HG03103 (cell line): ENCODE data around the gene TTC24.
"Not testable (repeated sequence)": the region's sequence is repeated elsewhere in the genome, so short reads cannot be mapped to it uniquely, and the experiment has no call there.

Source experiments
- ATAC-seq: cut with Tn5 transposase; IDR thresholded peaks from one replicate; pipeline ENCODE4 v1.9.1; 2021; ENCODE audit warnings: low read depth; ENCODE audit not compliant: unreplicated experiment

The TTC24 gene

DNA sequence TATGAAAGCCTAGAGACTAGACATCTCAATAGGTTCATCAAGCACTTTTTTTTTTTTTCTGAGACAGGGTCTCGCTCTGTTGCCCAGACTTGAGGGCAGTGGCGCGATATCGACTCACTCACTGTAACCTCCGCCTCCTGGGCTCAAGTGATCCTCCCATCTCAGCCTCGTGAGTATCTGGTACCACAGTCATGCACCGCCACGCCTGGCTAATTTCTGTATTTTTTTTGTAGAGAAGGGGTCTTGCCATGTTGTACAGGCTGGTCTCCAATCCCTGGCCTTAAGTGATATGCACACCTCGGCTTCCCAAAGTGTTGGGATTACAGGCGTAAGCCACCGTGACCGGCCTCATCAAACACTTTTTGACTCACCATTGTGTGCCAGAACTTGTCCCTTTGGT lies 22.4 kb downstream of the TTC24 start:
- no peak for ATAC-seq

DNA sequence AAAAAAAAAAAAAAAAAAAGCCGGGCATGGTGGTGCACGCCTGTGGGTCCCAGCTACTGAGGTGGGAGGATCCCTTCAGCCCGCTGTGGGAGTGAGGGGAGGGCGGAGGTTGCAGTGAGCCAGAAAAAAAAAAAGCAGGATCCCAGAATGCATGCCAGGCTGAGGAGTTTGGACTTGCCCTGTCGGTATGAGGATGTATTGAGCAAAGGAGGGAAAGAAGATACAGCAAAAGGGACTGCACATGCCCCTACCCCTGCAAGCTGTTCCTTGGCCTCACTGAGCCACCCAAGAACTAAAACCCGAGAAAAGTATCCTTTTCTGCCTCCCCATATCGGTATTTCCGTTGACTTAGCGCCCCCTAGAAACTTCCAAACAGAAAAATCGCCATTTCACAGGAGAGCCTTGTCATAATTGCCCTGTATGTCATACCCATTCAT lies 23.1 kb downstream of the TTC24 start:
- ATAC-seq = no peak

DNA sequence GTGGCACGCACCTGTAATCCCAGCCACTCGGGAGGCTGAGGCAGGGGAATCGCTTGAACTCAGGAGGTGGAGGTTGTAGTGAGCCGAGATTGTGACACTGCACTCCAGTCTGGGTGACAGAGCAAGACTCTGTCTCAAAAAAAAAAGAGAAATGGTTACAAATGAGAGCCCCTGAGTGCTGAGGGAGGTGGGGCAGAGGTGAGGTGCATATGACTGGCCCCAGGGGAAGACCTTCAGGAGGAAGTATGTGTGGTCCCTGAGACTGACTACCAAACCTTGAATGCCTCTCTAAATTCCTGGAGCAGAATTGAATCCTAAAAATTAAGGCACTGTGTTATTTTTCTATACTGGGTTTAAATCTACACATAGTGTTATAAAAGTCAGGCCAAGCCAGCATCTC lies 27.8 kb downstream of the TTC24 start:
- ATAC-seq = not testable (repeated sequence)

DNA sequence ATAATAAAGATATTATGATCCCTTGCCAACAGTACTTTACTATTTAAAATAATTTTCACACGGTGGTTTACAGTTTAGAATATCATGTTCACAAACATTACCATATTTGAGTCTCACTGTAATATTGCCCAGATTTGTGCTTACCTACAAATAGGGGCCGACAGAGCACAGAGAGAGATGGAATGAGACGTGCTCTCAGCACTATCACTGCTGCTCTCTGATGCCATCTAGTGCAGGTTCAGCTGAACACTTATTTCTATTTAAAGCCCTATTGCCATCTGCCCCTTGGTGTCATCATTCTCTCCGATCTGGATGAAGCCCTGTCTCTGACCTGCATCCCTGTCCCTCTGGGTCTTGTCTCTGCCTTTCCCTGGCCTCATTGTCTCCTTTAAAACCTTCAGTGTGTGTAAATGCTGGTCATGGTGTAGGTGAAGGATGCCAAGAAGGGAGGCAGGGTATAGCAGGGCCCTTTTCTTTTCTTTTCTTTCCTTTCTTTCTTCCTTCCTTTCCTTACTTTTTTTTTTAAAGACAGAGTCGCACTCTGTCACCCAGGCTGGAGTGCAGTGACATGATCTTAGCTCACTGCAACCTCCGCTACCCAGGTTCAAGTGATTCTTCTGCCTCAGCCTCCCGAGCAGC lies 28.6 kb downstream of the TTC24 start:
- no peak for ATAC-seq

DNA sequence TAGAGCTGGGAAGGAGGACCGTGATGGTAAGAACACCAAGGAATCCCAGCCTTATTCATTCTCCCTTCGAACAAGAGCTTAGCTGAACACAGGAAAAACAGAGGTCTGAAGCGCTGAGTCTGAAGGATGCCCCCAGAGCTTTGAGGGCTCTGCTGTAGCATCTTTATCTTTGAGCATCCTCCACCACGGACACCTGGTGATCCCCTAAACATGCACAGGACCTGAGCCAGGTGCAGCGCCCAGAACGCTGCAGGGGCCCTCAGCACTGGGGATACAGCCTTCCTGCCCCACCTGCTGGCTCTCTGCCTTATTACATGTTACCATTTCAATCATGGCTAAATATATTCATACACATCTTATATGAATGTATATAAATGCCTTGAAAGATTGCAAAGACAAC lies 29.5 kb downstream of the TTC24 start:
- ATAC-seq = no peak

DNA sequence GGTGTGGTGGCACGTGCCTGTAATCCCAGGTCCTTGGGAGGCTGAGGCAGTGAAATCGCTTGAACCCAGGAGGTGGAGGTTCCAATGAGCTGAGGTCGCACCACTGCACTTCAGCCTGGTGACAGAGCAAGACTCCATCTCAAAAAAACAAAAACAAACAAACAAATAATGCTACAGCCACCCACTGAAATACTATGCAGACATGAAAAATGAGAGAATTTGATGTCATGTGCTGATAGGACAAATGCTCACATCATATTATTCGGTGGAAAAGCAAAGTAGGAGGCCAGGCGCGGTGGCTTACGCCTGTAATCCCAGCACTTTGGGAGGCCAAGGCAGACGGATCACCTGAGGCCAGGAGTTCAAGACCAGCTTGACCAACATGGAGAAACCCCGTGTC lies 30.5 kb downstream of the TTC24 start:
- not testable (repeated sequence) for ATAC-seq

DNA sequence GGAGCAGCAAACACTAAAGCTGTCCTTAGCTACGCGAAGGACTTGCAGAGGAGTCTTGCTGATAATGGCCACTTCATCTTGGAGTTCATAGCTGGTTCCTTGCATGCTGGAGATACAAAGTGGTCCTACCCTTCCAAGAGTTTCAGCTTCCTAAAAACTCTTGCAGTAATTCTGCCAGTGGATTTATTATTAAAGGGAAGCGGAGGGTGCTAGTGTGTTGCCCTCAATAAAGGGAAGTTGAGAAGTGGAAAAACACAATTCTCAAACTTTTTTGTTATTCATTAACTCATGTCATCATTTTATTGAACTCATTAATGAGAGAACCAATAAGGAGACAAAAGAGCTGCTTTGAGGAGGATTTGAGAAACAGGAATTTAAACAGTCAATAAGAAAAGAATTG lies 33.1 kb downstream of the TTC24 start:
- ATAC-seq = no peak

DNA sequence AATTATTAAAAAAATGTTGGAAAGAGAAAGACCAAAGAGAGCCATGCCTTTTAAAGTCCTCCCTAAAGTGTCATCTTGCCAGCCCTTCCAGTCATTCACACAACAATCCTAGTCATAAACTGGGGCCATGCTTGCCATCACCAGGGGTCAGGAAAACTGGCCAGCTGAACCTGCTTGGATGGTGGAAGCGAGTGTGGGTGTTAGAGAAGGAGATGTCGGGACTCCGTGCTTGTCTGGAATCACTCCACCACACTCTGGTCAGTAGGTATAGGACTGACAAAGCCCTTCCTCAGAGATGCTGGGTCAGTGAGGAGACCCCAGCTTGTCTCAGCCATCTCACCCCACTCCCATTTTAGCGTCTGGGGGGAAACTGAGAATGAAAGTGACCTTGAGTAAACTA lies 36.4 kb downstream of the TTC24 start:
- no peak for ATAC-seq

DNA sequence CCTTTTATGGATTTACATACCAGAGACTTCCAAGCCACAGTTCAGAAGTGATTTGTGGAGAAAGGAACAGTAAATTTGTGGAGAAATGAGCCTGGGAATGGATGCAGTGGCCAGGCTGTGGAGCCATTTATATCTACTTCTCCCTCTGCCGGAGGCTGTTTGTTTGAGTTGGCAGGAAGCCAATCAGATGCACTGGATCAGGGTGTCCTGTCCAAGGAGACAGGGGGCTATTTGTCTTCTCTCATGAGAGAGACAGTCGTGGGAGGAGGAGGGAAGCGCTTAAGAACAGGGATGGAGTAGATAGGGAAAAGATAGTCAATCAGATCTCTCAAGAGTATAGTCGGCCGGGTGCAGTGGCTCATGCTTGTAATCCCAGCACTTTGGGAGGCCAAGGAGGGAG lies 36.9 kb downstream of the TTC24 start:
- ATAC-seq = no peak

DNA sequence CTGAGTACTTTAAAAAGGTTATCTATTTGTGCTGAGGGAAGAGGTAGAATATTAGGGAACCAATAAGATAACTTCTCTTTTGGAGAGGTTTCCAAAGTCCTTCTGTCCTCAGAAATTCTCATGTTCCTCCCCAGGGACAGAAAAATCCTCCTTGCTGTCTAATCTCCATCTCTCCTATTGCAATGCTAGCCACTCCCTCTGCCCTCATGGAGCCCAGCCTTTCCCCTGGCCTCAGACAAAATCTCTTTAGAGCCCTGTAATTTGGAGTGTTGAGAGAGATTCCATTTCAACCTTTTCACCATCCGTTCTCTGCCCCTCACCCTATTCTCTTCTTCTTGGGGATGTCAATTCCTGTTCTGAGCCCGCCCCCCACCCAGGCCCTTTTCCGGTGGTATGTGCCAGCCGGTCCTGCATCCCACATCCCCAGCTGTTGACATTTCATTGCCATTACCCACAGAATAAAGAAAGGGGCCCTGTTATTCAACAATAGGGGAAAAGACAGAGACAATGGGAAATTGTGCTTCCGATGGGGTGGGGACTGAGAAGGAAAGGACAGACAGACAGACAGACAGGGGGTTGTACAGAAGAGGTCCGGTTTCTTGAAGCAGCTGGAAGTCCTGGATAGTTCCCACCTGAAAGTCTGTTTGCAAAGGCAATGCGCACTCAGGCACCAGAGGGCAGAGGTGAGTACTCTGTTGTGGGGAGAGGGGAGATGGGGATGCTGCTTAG lies 39.5 kb downstream of the TTC24 start, which contains the start of gene HAPLN2:
Gene HAPLN2, plus strand, starts transcription at position 563 of the 729 bp plus-strand sequence. CDS start 4,076 bp downstream, outside the sequence.
- ATAC-seq = no peak

DNA sequence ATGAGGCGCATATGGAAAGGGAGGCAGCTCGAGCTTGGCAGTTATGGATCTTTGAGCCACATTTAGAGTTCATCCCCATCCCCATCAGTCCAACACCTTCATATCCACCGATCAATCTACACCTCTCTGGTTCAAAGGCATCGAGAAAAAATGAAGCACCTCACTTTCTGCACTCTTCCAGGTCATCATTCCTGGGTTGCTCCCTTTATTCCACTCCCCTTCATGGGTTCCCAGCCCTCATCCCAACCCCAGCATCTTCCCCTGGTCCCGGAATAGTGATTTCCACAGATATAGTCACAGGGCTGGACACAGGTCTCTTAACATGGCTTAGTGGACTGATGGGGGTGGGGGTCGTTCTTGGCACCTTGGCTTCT lies 40.0 kb downstream of the TTC24 start:
- no peak for ATAC-seq

DNA sequence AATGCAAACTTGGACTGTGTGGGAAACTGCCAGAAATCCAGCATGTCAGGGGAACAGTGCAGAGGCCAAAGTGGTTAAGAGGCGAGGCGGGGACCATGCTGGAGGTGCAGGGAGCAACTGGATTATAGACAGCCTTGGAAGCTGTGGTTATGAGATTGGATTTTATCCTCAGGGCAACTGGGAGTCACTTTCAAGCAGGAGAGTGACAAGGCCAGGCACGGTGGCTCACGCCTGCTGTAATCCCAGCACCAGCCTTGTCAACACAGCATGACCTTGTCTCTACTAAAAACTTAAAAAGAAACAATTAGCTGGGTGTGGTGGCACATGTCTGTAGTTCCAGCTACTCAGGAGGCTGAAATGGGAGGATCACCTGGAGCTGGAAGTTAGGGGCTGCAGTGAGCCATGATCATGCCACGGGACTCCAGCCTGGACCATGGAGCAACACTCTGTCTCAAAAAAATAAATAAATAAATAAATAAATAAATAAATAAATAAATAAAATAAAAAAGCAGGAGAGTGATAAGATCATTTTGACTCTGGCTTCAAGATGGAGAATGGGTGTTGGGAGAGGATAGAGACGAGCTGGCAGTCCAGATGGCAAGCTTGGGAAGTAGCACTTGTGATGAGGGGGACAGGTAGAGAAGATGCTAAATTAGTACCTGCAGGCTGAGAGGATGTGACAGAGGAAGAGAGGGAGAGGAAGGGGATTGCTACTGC lies 43.2 kb downstream of the TTC24 start:
- ATAC-seq = no peak

DNA sequence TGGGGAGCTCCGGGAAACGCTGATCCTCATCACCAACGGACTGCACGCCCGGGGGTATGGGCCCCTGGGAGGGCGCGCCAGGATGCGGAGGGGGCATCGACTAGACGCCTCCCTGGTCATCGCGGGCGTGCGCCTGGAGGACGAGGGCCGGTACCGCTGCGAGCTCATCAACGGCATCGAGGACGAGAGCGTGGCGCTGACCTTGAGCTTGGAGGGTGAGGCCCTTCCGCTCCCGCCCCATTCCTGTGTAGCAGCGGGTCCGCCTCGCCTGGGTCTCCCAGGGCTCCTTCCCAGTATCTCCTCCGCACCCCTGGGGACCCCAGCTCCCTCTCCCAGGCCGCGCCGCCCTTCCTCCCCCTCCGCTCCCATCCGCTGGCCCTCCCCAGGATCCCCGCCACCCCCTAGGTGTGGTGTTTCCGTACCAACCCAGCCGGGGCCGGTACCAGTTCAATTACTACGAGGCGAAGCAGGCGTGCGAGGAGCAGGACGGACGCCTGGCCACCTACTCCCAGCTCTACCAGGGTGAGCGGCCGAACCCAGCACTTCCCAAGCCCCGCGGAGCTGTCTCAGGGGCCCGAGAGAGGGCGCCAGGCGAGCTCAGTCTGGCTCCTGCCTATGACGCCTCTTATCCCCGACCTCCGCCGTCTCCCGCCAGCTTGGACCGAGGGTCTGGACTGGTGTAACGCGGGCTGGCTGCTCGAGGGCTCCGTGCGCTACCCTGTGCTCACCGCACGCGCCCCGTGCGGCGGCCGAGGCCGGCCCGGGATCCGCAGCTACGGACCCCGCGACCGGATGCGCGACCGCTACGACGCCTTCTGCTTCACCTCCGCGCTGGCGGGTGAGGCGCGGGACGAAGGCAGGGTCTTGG lies 44.7 kb downstream of the TTC24 start:
- no peak for ATAC-seq

DNA sequence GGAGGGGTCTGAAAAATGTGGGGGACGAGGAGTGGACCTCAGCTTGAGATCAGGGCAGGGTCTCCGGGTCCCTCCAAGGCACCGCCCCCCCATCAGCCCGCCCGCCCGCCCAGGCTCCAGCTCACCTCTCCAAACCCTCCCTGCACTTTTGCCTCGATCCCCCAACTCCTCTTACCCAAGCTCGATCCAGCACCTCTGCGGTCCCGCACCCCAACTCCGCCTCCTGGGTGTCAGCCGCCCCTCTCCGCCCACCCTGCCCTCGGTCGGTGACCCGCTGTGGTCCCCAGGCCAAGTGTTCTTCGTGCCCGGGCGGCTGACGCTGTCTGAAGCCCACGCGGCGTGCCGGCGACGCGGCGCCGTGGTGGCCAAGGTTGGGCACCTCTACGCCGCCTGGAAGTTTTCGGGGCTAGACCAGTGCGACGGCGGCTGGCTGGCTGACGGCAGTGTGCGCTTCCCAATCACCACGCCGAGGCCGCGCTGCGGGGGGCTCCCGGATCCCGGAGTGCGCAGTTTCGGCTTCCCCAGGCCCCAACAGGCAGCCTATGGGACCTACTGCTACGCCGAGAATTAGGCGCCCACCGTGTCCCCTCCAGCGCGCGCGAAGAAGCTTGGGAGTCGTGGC lies 45.4 kb downstream of the TTC24 start:
- no peak for ATAC-seq

DNA sequence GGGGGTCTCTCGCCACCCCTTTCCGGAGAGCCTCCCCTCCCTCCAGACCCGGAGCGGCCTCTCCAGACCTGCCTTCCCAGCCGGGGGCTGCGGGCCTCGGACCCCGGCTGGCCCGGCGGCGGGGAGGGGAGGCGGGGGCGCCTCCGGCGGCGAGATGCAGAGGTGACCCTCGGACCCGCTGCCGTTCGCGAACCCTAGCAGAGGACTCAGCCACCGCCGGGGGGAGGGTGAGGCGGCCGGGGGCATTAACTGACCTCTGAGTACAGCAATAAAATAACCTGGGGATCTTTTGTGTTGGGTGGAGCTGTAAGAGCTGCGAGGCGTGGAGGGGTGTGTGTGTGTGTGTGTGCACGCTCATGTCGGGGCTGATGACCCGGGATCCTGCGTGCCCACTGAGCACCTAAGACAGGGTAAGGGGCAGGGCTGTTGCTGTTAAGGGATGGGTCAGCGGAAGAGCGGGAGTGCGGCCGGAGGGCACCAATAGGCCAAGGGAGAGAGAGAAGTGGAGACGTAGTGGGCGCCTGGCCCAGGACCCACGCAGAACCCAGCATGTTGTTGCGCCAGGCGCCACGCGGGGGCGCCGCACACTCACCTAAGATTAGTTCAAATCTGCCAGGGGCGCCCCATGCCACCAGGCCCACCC lies 46.0 kb downstream of the TTC24 start:
- no peak for ATAC-seq

DNA sequence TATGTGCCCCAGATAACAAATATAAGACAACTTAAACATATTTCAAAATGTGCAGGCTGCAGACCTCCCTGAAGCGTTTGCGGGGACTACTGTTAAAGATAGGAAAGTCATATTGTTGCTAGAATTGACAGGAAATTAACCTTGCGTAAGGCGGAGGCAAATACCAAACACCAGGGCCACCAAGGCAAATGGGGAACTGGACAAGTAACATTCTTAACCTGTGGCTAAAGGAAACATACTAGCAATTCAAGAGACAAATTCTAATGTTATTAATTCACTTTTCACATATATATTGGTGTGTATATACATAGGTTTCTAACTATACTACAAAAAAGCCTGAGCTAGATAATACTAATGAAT lies 46.5 kb downstream of the TTC24 start:
- no peak for ATAC-seq

DNA sequence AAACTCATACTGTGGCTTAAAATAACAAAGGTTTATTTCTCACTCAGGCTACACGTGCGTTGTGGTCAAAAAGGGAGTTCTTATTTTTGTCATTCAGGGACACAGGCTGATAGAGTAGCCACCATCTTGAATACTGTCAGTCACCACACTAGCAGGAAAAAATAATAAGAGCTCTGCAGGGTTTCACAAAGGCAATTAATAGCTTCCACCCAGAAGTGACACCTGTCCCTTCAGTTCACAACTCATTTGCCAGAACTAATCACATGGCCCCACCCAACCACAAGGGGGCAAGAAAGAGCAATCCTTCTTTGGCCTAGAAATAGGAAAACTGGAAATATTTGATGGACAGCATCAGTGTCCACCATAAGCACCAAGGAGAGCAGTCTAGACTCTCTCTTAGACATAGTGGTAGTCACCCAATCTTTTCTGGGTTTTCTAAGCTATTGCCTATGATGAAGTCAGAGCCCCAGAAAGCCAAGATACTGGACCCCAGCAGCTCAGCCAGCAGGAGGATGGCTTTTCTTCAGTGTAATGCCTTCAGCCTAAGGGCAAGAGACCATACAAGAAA lies 47.9 kb downstream of the TTC24 start:
- no peak for ATAC-seq

DNA sequence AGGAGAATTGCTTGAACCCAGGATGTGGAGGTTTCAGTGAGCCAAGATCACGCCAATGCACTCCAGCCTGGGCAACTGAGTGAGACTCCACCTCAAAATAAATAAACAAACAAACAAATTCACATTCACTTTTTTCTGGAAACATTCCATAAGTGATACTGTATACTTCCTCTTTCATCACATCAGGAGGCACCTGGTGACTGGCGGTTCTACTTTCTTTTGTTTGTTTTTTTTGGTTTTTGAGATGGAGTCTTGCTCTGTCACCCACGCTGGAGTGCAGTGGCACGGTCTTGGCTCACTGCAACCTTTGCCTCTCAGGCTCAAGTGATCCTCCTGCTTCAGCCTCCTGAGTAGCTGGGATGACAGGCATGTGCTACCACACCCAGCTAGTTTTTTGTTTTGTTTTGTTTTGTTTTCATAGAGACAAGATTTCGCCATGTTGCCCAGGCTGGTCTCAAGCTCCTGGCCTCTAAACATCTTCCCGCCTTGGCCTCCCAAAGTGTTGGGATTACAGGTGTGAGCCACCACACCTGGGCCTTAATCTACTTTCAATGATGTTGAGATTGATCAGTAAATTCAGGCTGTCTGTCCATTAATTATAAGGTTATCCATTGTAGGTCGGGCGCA lies 50.4 kb downstream of the TTC24 start:
- ATAC-seq = no peak

DNA sequence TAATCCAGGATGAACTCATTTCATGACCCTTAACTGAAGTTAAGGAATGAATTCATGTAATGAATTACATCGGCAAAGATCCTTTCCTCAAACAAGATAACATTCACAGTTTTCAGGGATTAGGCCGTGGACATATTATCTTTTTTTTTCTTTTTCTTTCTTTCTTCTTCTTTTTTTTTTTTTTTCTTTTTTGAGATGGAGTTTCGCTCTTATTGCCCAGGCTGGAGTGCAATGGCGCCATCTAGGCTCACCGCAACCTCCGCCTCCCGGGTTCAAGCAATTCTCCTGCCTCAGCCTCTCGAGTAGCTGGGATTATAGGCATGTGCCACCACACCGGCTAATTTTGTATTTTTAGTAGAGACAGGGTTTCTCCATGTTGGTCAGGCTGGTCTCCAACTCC lies 51.6 kb downstream of the TTC24 start:
- not testable (repeated sequence) for ATAC-seq
